CD14-positive monocyte (primary cell): Measurements from ENCODE around the gene RAMACL. TPM values are rescaled to one million over a fixed set of nuclear protein-coding genes. Genes with fewer than 3 reads are reported as not detected.

ENCODE experiments used
- DNase-seq, 3 donors: peaks; one replicate each; pipeline ENCODE4 v3.0.0-alpha.2; 2011 to 2022
- H2AFZ ChIP-seq: 2 replicates; pipeline ENCODE4 v1.6.0; 2012; ENCODE audit warnings: mild to moderate bottlenecking, low read depth, low read length, inconsistent platforms; ENCODE audit not compliant: insufficient read depth, poor library complexity, severe bottlenecking
- H3K27ac ChIP-seq, 2 donors: 1 replicate in 1 of 2; 2 replicates in 1 of 2; pipeline ENCODE4 v1.5.1; 2012 to 2013; ENCODE audit warnings: low read length in 2 of 2, control low read depth in 1 of 2, inconsistent platforms in 1 of 2, low read depth in 1 of 2, mild to moderate bottlenecking in 1 of 2
- H3K27me3 ChIP-seq, 2 donors: one replicate each; pipeline versions ENCODE4 v1.6.0 to v1.6.1; 2011 to 2013; ENCODE audit warnings: low read length in 2 of 2; ENCODE audit not compliant: control insufficient read depth in 2 of 2, insufficient read depth in 2 of 2
- H3K36me3 ChIP-seq, 2 donors: replicated peaks in 1 of 2; 1 replicate in 1 of 2; 2 replicates in 1 of 2; pipeline versions ENCODE4 v1.5.1 to v1.6.1; 2012 to 2013; ENCODE audit warnings: low read length in 2 of 2, control low read depth in 1 of 2, inconsistent platforms in 1 of 2, mild to moderate bottlenecking in 1 of 2; ENCODE audit not compliant: insufficient read depth in 2 of 2, control insufficient read depth in 1 of 2
- H3K4me1 ChIP-seq, 2 donors: 1 replicate in 1 of 2; 2 replicates in 1 of 2; pipeline versions ENCODE4 v1.5.1 to v1.6.1; 2012 to 2013; ENCODE audit warnings: low read length in 2 of 2, control low read depth in 1 of 2, inconsistent platforms in 1 of 2, mild to moderate bottlenecking in 1 of 2, moderate library complexity in 1 of 2; ENCODE audit not compliant: insufficient read depth in 2 of 2, control insufficient read depth in 1 of 2
- H3K4me2 ChIP-seq: replicated peaks from 2 replicates; pipeline ENCODE3; 2012; ENCODE audit warnings: low read length, moderate library complexity, mild to moderate bottlenecking; ENCODE audit not compliant: poor library complexity, severe bottlenecking; ENCODE audit errors: extremely low read depth
- H3K4me3 ChIP-seq, 3 experiments: fragments of 200-600 bp in 1 of 3; sonication (generic) in 1 of 3; replicated peaks in 1 of 3; 1 replicate in 2 of 3; 2 replicates in 1 of 3; pipeline ENCODE4 v1.5.1; 2011 to 2013; ENCODE audit warnings: low read length in 3 of 3, mild to moderate bottlenecking in 3 of 3, control low read depth in 2 of 3, low read depth in 2 of 3, inconsistent platforms in 1 of 3, moderate library complexity in 1 of 3
- H3K79me2 ChIP-seq: 2 replicates; pipeline ENCODE4 v1.6.0; 2012; ENCODE audit warnings: mild to moderate bottlenecking, control low read depth, inconsistent platforms, low read length, moderate library complexity; ENCODE audit not compliant: insufficient read depth
- H3K9ac ChIP-seq: 2 replicates; pipeline ENCODE4 v1.6.0; 2017; ENCODE audit warnings: low read length, mild to moderate bottlenecking; ENCODE audit not compliant: insufficient read depth, poor library complexity, severe bottlenecking
- H3K9me3 ChIP-seq, 2 donors: replicated peaks in 1 of 2; 1 replicate in 1 of 2; 2 replicates in 1 of 2; pipeline versions ENCODE4 v1.5.1 to v1.6.1; 2012 to 2013; ENCODE audit warnings: low read length in 2 of 2, control low read depth in 1 of 2; ENCODE audit not compliant: control insufficient read depth in 1 of 2, insufficient read depth in 1 of 2
- H4K20me1 ChIP-seq: 2 replicates; pipeline ENCODE4 v1.6.0; 2012; ENCODE audit warnings: mild to moderate bottlenecking, low read length, control low read depth, moderate library complexity; ENCODE audit not compliant: insufficient read depth
- H3K27ac Mint-ChIP-seq, 7 donors: one replicate each; pipeline ENCODE4 v1.8.0; 2020; ENCODE audit warnings: mild to moderate bottlenecking in 7 of 7, mixed read lengths in 7 of 7, moderate library complexity in 6 of 7, inconsistent platforms in 2 of 7
- H3K27me3 Mint-ChIP-seq, 3 donors: one replicate each; pipeline ENCODE4 v1.8.0; 2021 to 2022; ENCODE audit warnings: low read depth in 3 of 3, mild to moderate bottlenecking in 3 of 3, mixed read lengths in 3 of 3, moderate library complexity in 3 of 3, inconsistent platforms in 1 of 3
- H3K36me3 Mint-ChIP-seq, 2 donors: one replicate each; pipeline ENCODE4 v1.8.0; 2020; ENCODE audit warnings: mixed read lengths in 2 of 2, inconsistent platforms in 1 of 2, mild to moderate bottlenecking in 1 of 2
- H3K4me1 Mint-ChIP-seq: one replicate; pipeline ENCODE4 v1.8.0; 2020; ENCODE audit warnings: mild to moderate bottlenecking, mixed read lengths
- H3K4me3 Mint-ChIP-seq, 2 donors: one replicate each; pipeline ENCODE4 v1.8.0; 2020; ENCODE audit warnings: mild to moderate bottlenecking in 2 of 2, mixed read lengths in 2 of 2, moderate library complexity in 1 of 2
- H3K9me3 Mint-ChIP-seq, 7 donors: one replicate each; pipeline ENCODE4 v1.8.0; 2020 to 2022; ENCODE audit warnings: mixed read lengths in 7 of 7, mild to moderate bottlenecking in 6 of 7, moderate library complexity in 6 of 7, inconsistent platforms in 2 of 7
- WGBS: methylation state at CpG from one replicate; pipeline ENCODE4 v1.1.5; 2013; ENCODE audit warnings: missing lambda C conversion rate; ENCODE audit not compliant: insufficient coverage; 5-methylcytosine and 5-hydroxymethylcytosine counted together
- intact Hi-C, 2 donors: fragments of 100-400 bp; cut with micrococcal nuclease; formaldehyde crosslinking; loops; one replicate each; pipeline versions ENCODE4 v1.15.0 to v1.15.1; 2023
- polyA plus RNA-seq, 3 donors: library from polyadenylated mRNA; depleted of rRNA in 1 of 3; unstranded in 2 of 3; stranded (reverse) in 1 of 3; fragments of 300-500 nt in 2 of 3; fragments of >200 nt in 1 of 3; fragmentation: Illumina TruSeq in 2 of 3; gene quantifications; 1 replicate in 2 of 3; 2 replicates in 1 of 3; pipeline ENCODE4 v1.2.3, GENCODE V29; 2012 to 2021
- TF ChIP-seq, protein P1 (sequence below): fragments of 200-600 bp; IDR thresholded peaks from one replicate; pipeline ENCODE4 v1.8.0; 2022; ENCODE audit warnings: antibody characterized with exemption, mild to moderate bottlenecking

RAMACL gene
- polyA plus RNA-seq, 3 donors: 0.05 to 0.33 (median 0.11) TPM

DNA sequence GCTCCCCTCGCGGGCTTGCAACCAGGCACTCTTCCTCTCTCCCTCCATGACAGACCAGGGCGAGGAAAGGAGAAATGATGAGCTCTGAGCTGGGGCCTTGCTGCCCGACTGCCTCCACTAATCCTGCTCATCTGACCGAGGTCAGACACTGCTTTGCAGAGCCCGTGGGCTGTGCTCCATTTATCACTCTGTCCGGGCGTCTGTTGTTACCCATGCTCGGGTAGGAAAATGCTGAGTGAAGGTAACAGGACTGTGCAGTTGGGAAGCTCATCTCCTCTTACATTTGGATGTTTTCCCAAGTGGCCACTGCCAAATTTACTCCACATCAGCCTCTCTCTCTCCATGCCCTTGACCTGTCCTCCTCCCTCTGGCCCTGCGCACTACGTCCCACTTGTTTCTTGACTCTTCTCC is 26.0 kb upstream of the RAMACL start:
- H3K4me3 Mint-ChIP-seq: no peak overlapping the region
- Histone ChIP-seq H3K9ac (no peak overlapping the region), H3K9me3 (no peaks in the 10 kb centered on the region), H3K36me3 (no peaks in the 10 kb centered on the region), H4K20me1 (no peaks in the 10 kb centered on the region), H3K4me1 (no peaks in the 10 kb centered on the region), H3K27me3 (no peaks in the 10 kb centered on the region), H3K4me2 (no peak overlapping the region), H2AFZ (no peak overlapping the region), H3K4me3 (no peak overlapping the region), H3K27ac (no peak overlapping the region), H3K79me2 (no peaks in the 10 kb centered on the region)
- H3K4me1 Mint-ChIP-seq: no peaks in the 10 kb centered on the region
- H3K27me3 Mint-ChIP-seq: peaks cover 0 to 1% (median 0%) of the 10 kb centered on the region in 3 donors
- intact Hi-C loops: no loop called here
- DNase-seq: no peak
- H3K9me3 Mint-ChIP-seq: no peaks in the 10 kb centered on the region
- WGBS: 90% methylated on average over 9 of the region's 11 CpGs
- H3K27ac Mint-ChIP-seq: no peak overlapping the region
- TF ChIP-seq, protein P1, sequence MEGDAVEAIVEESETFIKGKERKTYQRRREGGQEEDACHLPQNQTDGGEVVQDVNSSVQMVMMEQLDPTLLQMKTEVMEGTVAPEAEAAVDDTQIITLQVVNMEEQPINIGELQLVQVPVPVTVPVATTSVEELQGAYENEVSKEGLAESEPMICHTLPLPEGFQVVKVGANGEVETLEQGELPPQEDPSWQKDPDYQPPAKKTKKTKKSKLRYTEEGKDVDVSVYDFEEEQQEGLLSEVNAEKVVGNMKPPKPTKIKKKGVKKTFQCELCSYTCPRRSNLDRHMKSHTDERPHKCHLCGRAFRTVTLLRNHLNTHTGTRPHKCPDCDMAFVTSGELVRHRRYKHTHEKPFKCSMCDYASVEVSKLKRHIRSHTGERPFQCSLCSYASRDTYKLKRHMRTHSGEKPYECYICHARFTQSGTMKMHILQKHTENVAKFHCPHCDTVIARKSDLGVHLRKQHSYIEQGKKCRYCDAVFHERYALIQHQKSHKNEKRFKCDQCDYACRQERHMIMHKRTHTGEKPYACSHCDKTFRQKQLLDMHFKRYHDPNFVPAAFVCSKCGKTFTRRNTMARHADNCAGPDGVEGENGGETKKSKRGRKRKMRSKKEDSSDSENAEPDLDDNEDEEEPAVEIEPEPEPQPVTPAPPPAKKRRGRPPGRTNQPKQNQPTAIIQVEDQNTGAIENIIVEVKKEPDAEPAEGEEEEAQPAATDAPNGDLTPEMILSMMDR: no peak
- no peaks in the 10 kb centered on the region for H3K36me3 Mint-ChIP-seq

DNA sequence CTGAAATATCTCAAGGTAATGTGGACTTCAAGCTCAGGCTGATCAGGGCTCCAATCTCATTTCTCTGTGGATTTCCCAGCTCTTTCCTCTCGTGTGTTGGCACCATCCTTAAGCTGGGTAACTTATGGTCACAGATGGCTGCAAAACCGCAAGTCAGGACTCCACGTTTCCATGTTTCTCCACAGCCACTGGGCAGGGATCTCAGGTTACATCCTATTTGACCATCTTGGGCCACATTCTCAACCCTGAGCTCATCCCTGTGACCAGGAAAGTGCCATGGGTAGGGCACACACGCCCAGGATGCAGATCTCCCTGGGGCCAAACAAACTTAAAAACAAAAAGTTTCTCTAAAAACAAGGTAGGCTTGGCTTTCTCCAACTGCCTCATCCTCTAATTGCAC is 25.2 kb upstream of the RAMACL start:
- no peaks in the 10 kb centered on the region for H3K9me3 ChIP-seq
- H3K4me1 Mint-ChIP-seq: no peaks in the 10 kb centered on the region
- no peaks in the 10 kb centered on the region for H3K79me2 ChIP-seq
- H3K27me3 ChIP-seq: no peaks in the 10 kb centered on the region
- peaks cover 0 to 1% (median 0%) of the 10 kb centered on the region in 3 donors for H3K27me3 Mint-ChIP-seq
- DNase-seq: no peak
- H4K20me1 ChIP-seq: no peaks in the 10 kb centered on the region
- no peak overlapping the region for H2AFZ ChIP-seq
- 95% methylated on average over 4 of the region's 4 CpGs for WGBS
- no peak overlapping the region for H3K27ac Mint-ChIP-seq
- H3K9ac ChIP-seq: no peak overlapping the region
- no peaks in the 10 kb centered on the region for H3K9me3 Mint-ChIP-seq
- no peaks in the 10 kb centered on the region for H3K36me3 ChIP-seq
- H3K27ac ChIP-seq: no peak overlapping the region
- TF ChIP-seq, protein P1: no peak
- H3K4me3 Mint-ChIP-seq: no peak overlapping the region
- H3K4me3 ChIP-seq: no peak overlapping the region
- intact Hi-C loops: no loop called here
- no peaks in the 10 kb centered on the region for H3K4me1 ChIP-seq
- H3K4me2 ChIP-seq: no peak overlapping the region
- no peaks in the 10 kb centered on the region for H3K36me3 Mint-ChIP-seq
